ENCODE data around the gene EIPR1. TPM values are rescaled to one million over a fixed set of nuclear protein-coding genes. Genes with fewer than 3 reads are reported as not detected.

EIPR1 gene
- total RNA-seq, 4 donors from 2014 or later = 13.8 to 19.0 (median 15.3) TPM

- WGBS = 90% methylated on average over 2 of the region's 2 CpGs
- intact Hi-C loops (cut with DNase I) = no loop called here
- no peaks in the 10 kb centered on the region for H3K9me3 ChIP-seq
- H3K4me3 ChIP-seq = no peak overlapping the region
- H3K4me1 ChIP-seq = peaks cover 0 to 11% (median 0%) of the 10 kb centered on the region in 4 donors
- H3K36me3 ChIP-seq = peaks cover 0 to 26% (median 7%) of the 10 kb centered on the region in 4 donors
- TF ChIP-seq, protein P1, sequence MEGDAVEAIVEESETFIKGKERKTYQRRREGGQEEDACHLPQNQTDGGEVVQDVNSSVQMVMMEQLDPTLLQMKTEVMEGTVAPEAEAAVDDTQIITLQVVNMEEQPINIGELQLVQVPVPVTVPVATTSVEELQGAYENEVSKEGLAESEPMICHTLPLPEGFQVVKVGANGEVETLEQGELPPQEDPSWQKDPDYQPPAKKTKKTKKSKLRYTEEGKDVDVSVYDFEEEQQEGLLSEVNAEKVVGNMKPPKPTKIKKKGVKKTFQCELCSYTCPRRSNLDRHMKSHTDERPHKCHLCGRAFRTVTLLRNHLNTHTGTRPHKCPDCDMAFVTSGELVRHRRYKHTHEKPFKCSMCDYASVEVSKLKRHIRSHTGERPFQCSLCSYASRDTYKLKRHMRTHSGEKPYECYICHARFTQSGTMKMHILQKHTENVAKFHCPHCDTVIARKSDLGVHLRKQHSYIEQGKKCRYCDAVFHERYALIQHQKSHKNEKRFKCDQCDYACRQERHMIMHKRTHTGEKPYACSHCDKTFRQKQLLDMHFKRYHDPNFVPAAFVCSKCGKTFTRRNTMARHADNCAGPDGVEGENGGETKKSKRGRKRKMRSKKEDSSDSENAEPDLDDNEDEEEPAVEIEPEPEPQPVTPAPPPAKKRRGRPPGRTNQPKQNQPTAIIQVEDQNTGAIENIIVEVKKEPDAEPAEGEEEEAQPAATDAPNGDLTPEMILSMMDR (IDR thresholded peaks at IDR 0.05) = no peak
- no peak for TF ChIP-seq POLR2AphosphoS5 (IDR thresholded peaks at IDR 0.05)
- TF ChIP-seq EP300 (IDR thresholded peaks at IDR 0.05) = no peak
- no peak for TF ChIP-seq POLR2A (IDR thresholded peaks at IDR 0.05; ENCODE audit: low read depth)
- H3K27ac ChIP-seq (replicated peaks in 1 of 4) = no peak overlapping the region
- H3K27me3 ChIP-seq = no peaks in the 10 kb centered on the region
- no peak for DNase-seq (ENCODE audit: extremely low spot score)
Observed at GRCh38 chr2:3356799-3357198, 20.8 kb downstream of the EIPR1 start.

- Histone ChIP-seq H3K9me3 (no peaks in the 10 kb centered on the region), H3K4me1 (peaks cover 0 to 11% (median 0%) of the 10 kb centered on the region in 4 donors), H3K36me3 (peaks cover 0 to 26% (median 7%) of the 10 kb centered on the region in 4 donors), H3K27ac (replicated peaks in 1 of 4) (no peak overlapping the region), H3K4me3 (no peak overlapping the region), H3K27me3 (no peaks in the 10 kb centered on the region)
- intact Hi-C loops (cut with DNase I) = no loop called here
- DNase-seq (ENCODE audit: extremely low spot score) = no peak
- 88% methylated on average over 8 of the region's 8 CpGs for WGBS
- TF ChIP-seq EP300 (IDR thresholded peaks at IDR 0.05) (no peak), POLR2A (IDR thresholded peaks at IDR 0.05; ENCODE audit: low read depth) (no peak), POLR2AphosphoS5 (IDR thresholded peaks at IDR 0.05) (no peak)
- TF ChIP-seq, protein P1 (IDR thresholded peaks at IDR 0.05) = no peak
Observed at GRCh38 chr2:3355951-3356569, 21.6 kb downstream of the EIPR1 start.

DNA sequence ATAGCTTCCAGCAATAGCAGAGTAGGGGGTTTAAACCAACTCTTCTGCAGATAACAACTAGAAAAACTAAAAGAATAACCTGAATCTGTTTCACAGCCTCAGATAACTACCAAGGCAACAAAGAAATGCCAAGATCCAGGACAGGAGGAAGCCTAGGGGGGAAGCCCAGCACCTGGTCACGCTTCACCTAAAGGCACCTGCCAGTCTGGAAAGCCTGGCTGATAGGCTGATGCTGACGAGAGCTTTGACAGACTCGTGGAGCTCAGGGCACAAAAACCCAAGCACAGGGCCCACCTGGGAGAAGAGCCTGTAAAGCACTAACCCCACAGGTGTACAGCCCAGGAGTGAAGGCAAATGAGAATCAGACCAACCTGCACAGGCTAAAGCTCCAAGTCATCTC lies 22.6 kb downstream of the EIPR1 start:
- Histone ChIP-seq H3K27ac (replicated peaks in 1 of 4) (no peak overlapping the region), H3K27me3 (no peaks in the 10 kb centered on the region), H3K4me1 (peaks cover 0 to 11% (median 0%) of the 10 kb centered on the region in 4 donors), H3K36me3 (peaks cover 0 to 26% (median 7%) of the 10 kb centered on the region in 4 donors), H3K9me3 (no peaks in the 10 kb centered on the region), H3K4me3 (no peak overlapping the region)
- intact Hi-C loops (cut with DNase I) = no loop called here
- DNase-seq (ENCODE audit: extremely low spot score) = no peak
- TF ChIP-seq POLR2AphosphoS5 (IDR thresholded peaks at IDR 0.05) = no peak
- TF ChIP-seq, protein P1 (IDR thresholded peaks at IDR 0.05) = no peak
- TF ChIP-seq POLR2A (IDR thresholded peaks at IDR 0.05; ENCODE audit: low read depth) = no peak
- TF ChIP-seq EP300 (IDR thresholded peaks at IDR 0.05) = no peak
- 97% methylated on average over 3 of the region's 3 CpGs for WGBS

GRCh38 chr2:3349211-3349693 lies 28.4 kb downstream of the EIPR1 start:
- Histone ChIP-seq H3K36me3 (peaks cover 0 to 55% (median 7%) of the 10 kb centered on the region in 4 donors), H3K9me3 (no peaks in the 10 kb centered on the region), H3K27ac (replicated peaks in 1 of 4) (no peak overlapping the region), H3K27me3 (no peaks in the 10 kb centered on the region), H3K4me1 (no peaks in the 10 kb centered on the region), H3K4me3 (no peak overlapping the region)
- DNase-seq (ENCODE audit: extremely low spot score) = no peak
- 63% methylated on average over 10 of the region's 13 CpGs for WGBS
- intact Hi-C loops (cut with DNase I) = no loop called here
- TF ChIP-seq, protein P1 (IDR thresholded peaks at IDR 0.05) = no peak
- TF ChIP-seq EP300 (IDR thresholded peaks at IDR 0.05) = no peak
- TF ChIP-seq POLR2AphosphoS5 (IDR thresholded peaks at IDR 0.05) = no peak
- no peak for TF ChIP-seq POLR2A (IDR thresholded peaks at IDR 0.05; ENCODE audit: low read depth)

Data from esophagus muscularis mucosa (tissue), 4 donors.